Measurements from ENCODE around the gene ARID4A.
A peak's percentile ranks its signal among the peaks of the same experiment; 100 is the strongest.

ARID4A gene

DNA sequence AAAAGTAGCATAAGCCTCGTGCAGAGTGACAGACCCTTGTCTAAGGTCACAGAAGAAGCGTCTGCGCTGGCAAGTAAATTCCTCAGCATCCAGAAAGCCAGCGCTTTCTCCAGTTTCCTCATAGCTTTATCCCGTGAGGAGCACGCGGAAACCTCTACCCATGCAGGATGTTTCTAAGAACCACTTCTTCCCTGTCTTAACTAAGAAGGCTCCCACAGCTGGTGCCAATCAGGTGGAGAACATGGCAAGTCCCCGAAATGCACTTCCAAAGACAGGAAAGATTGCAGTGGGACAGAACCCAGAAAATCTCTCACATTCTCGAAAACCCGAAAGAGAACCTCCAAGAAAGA is 968 bp upstream of the ARID4A start:
- ATAC-seq = peak; percentile 2; the same call in 2 of the 3 replicates
- TF ChIP-seq ZFP30 (CRISPR knock-in tag; IDR thresholded peaks at IDR 0.05) = no peak
- TF ChIP-seq, protein P1, sequence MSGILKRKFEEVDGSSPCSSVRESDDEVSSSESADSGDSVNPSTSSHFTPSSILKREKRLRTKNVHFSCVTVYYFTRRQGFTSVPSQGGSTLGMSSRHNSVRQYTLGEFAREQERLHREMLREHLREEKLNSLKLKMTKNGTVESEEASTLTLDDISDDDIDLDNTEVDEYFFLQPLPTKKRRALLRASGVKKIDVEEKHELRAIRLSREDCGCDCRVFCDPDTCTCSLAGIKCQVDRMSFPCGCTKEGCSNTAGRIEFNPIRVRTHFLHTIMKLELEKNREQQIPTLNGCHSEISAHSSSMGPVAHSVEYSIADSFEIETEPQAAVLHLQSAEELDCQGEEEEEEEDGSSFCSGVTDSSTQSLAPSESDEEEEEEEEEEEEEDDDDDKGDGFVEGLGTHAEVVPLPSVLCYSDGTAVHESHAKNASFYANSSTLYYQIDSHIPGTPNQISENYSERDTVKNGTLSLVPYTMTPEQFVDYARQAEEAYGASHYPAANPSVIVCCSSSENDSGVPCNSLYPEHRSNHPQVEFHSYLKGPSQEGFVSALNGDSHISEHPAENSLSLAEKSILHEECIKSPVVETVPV (CRISPR knock-in tag; IDR thresholded peaks at IDR 0.05) = no peak
- no peak for TF ChIP-seq BACH2 (CRISPR knock-in tag; IDR thresholded peaks at IDR 0.05; ENCODE audit: borderline replicate concordance)
- no peak for TF ChIP-seq ZNF70 (CRISPR knock-in tag; IDR thresholded peaks at IDR 0.05)
- TF ChIP-seq PPARA (CRISPR knock-in tag; IDR thresholded peaks at IDR 0.05; ENCODE audit: borderline replicate concordance) = no peak
- TF ChIP-seq CSDC2 (CRISPR knock-in tag; IDR thresholded peaks at IDR 0.05) = no peak
- no peak for TF ChIP-seq ESRRG (CRISPR knock-in tag; IDR thresholded peaks at IDR 0.05)
- TF ChIP-seq ZNF565 (CRISPR knock-in tag; conservative IDR thresholded peaks at IDR 0.05; ENCODE audit: low read depth) = no peak
- no peak for TF ChIP-seq TOX (CRISPR knock-in tag; IDR thresholded peaks at IDR 0.05; ENCODE audit: borderline replicate concordance)
- no peak for TF ChIP-seq ZFP3 (CRISPR knock-in tag; IDR thresholded peaks at IDR 0.05)
- TF ChIP-seq ZC3H10 (CRISPR knock-in tag; IDR thresholded peaks at IDR 0.05) = no peak
- TF ChIP-seq, protein P2, sequence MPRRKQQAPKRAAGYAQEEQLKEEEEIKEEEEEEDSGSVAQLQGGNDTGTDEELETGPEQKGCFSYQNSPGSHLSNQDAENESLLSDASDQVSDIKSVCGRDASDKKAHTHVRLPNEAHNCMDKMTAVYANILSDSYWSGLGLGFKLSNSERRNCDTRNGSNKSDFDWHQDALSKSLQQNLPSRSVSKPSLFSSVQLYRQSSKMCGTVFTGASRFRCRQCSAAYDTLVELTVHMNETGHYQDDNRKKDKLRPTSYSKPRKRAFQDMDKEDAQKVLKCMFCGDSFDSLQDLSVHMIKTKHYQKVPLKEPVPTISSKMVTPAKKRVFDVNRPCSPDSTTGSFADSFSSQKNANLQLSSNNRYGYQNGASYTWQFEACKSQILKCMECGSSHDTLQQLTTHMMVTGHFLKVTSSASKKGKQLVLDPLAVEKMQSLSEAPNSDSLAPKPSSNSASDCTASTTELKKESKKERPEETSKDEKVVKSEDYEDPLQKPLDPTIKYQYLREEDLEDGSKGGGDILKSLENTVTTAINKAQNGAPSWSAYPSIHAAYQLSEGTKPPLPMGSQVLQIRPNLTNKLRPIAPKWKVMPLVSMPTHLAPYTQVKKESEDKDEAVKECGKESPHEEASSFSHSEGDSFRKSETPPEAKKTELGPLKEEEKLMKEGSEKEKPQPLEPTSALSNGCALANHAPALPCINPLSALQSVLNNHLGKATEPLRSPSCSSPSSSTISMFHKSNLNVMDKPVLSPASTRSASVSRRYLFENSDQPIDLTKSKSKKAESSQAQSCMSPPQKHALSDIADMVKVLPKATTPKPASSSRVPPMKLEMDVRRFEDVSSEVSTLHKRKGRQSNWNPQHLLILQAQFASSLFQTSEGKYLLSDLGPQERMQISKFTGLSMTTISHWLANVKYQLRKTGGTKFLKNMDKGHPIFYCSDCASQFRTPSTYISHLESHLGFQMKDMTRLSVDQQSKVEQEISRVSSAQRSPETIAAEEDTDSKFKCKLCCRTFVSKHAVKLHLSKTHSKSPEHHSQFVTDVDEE (CRISPR knock-in tag; IDR thresholded peaks at IDR 0.05) = no peak
- TF ChIP-seq, protein P3, sequence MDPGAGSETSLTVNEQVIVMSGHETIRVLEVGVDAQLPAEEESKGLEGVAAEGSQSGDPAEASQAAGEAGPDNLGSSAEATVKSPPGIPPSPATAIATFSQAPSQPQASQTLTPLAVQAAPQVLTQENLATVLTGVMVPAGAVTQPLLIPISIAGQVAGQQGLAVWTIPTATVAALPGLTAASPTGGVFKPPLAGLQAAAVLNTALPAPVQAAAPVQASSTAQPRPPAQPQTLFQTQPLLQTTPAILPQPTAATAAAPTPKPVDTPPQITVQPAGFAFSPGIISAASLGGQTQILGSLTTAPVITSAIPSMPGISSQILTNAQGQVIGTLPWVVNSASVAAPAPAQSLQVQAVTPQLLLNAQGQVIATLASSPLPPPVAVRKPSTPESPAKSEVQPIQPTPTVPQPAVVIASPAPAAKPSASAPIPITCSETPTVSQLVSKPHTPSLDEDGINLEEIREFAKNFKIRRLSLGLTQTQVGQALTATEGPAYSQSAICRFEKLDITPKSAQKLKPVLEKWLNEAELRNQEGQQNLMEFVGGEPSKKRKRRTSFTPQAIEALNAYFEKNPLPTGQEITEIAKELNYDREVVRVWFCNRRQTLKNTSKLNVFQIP (CRISPR knock-in tag; IDR thresholded peaks at IDR 0.05; ENCODE audit: borderline replicate concordance, low read depth) = no peak
- TF ChIP-seq RARB (CRISPR knock-in tag; IDR thresholded peaks at IDR 0.05) = no peak

DNA sequence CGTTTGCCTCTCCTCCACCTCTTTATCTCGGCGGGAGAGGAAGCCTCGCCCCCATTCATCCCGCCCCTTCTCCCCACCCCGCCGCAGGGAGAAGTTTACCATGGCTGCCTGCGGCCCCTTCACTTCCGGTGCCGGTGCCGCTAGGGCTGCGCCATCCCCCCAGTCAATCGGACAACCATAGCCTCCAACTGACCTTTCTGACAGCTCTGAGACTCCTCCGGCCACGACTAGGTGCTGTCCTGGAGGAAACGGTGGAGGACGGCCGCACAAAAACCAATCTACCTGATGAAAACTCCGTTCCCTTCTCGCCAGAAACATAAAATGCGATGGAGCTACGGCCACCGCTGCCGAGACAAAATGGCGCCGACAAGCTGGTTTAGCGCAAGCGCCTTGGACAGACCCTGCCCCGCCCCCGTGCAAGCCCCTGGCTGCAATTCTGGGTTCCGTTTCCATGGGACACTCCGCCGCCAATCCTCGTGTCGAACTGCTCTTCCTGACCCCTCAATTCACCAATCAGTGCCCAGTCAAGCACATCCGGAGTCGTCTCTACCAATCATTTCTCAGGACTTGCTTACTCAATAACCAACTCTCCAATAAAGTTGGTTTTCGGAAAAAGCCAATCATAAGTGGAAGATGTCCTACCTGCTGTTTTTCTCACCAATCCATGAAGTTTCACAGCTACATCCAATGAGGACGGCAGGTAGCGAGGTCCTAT is 436 bp upstream of the ARID4A start:
- peak; percentile 92 for ATAC-seq
- TF ChIP-seq ZFP3 (CRISPR knock-in tag; IDR thresholded peaks at IDR 0.05) (peak; percentile 95), ZNF8 (CRISPR knock-in tag; IDR thresholded peaks at IDR 0.05) (peak; percentile 82), ZC3H10 (CRISPR knock-in tag; IDR thresholded peaks at IDR 0.05) (peak; percentile 92), ZNF70 (CRISPR knock-in tag; IDR thresholded peaks at IDR 0.05) (peak; percentile 92), SNAI2 (CRISPR knock-in tag; IDR thresholded peaks at IDR 0.05) (peak; percentile 100), ARNTL (CRISPR knock-in tag; IDR thresholded peaks at IDR 0.05; ENCODE audit: borderline replicate concordance, low read depth) (peak; percentile 95), BACH2 (CRISPR knock-in tag; IDR thresholded peaks at IDR 0.05; ENCODE audit: borderline replicate concordance) (peak; percentile 100), ISL1 (CRISPR knock-in tag; IDR thresholded peaks at IDR 0.05) (peak; percentile 60), CSDC2 (CRISPR knock-in tag; IDR thresholded peaks at IDR 0.05) (peak; percentile 100), GLIS3 (CRISPR knock-in tag; IDR thresholded peaks at IDR 0.05) (peak; percentile 94), ZNF565 (CRISPR knock-in tag; conservative IDR thresholded peaks at IDR 0.05; ENCODE audit: low read depth) (peak; percentile 98), TCF4 (CRISPR knock-in tag; IDR thresholded peaks at IDR 0.05; ENCODE audit: borderline replicate concordance) (no peak), RARB (CRISPR knock-in tag; IDR thresholded peaks at IDR 0.05) (peak; percentile 90), ZFP30 (CRISPR knock-in tag; IDR thresholded peaks at IDR 0.05) (peak; percentile 84; the same call in 1 of the 2 replicates)
- TF ChIP-seq, protein P3 (CRISPR knock-in tag; IDR thresholded peaks at IDR 0.05; ENCODE audit: borderline replicate concordance, low read depth) = no peak; the same call in 1 of the 2 replicates
- TF ChIP-seq, protein P2 (CRISPR knock-in tag; IDR thresholded peaks at IDR 0.05) = peak; percentile 100
- TF ChIP-seq, protein P4, sequence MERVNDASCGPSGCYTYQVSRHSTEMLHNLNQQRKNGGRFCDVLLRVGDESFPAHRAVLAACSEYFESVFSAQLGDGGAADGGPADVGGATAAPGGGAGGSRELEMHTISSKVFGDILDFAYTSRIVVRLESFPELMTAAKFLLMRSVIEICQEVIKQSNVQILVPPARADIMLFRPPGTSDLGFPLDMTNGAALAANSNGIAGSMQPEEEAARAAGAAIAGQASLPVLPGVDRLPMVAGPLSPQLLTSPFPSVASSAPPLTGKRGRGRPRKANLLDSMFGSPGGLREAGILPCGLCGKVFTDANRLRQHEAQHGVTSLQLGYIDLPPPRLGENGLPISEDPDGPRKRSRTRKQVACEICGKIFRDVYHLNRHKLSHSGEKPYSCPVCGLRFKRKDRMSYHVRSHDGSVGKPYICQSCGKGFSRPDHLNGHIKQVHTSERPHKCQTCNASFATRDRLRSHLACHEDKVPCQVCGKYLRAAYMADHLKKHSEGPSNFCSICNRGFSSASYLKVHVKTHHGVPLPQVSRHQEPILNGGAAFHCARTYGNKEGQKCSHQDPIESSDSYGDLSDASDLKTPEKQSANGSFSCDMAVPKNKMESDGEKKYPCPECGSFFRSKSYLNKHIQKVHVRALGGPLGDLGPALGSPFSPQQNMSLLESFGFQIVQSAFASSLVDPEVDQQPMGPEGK (CRISPR knock-in tag; IDR thresholded peaks at IDR 0.05; ENCODE audit: borderline replicate concordance) = no peak
- TF ChIP-seq, protein P5, sequence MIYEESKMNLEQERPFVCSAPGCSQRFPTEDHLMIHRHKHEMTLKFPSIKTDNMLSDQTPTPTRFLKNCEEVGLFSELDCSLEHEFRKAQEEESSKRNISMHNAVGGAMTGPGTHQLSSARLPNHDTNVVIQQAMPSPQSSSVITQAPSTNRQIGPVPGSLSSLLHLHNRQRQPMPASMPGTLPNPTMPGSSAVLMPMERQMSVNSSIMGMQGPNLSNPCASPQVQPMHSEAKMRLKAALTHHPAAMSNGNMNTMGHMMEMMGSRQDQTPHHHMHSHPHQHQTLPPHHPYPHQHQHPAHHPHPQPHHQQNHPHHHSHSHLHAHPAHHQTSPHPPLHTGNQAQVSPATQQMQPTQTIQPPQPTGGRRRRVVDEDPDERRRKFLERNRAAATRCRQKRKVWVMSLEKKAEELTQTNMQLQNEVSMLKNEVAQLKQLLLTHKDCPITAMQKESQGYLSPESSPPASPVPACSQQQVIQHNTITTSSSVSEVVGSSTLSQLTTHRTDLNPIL (CRISPR knock-in tag; IDR thresholded peaks at IDR 0.05; ENCODE audit: low read depth) = no peak
- TF ChIP-seq, protein P1 (CRISPR knock-in tag; IDR thresholded peaks at IDR 0.05) = peak; percentile 95
